ENCODE data around the gene DMRTB1.

DMRTB1 gene

GRCh38 chr1:53505891-53506290, 46.7 kb downstream of the DMRTB1 start:
- Histone ChIP-seq H3K9ac (ENCODE audit: low read length) (no peak overlapping the region), H3K36me3 (replicated peaks; ENCODE audit: low read depth, low read length) (no peaks in the 10 kb centered on the region), H3K4me2 (ENCODE audit: low read length) (no peak overlapping the region), H3K4me1 (ENCODE audit: low read length) (no peaks in the 10 kb centered on the region), H3K9me3 (ENCODE audit: insufficient read depth, low read length) (no peaks in the 10 kb centered on the region), H3K79me2 (ENCODE audit: low read length) (no peaks in the 10 kb centered on the region), H3K27me3 (ENCODE audit: low read depth, low read length) (no peaks in the 10 kb centered on the region), H2AFZ (ENCODE audit: low read depth, low read length) (no peak overlapping the region), H4K20me1 (ENCODE audit: insufficient read depth, low read length) (no peaks in the 10 kb centered on the region), H3K27ac (ENCODE audit: low read length) (no peak overlapping the region), H3K4me3 (ENCODE audit: low read length) (no peak overlapping the region)
- TF ChIP-seq, protein P1, sequence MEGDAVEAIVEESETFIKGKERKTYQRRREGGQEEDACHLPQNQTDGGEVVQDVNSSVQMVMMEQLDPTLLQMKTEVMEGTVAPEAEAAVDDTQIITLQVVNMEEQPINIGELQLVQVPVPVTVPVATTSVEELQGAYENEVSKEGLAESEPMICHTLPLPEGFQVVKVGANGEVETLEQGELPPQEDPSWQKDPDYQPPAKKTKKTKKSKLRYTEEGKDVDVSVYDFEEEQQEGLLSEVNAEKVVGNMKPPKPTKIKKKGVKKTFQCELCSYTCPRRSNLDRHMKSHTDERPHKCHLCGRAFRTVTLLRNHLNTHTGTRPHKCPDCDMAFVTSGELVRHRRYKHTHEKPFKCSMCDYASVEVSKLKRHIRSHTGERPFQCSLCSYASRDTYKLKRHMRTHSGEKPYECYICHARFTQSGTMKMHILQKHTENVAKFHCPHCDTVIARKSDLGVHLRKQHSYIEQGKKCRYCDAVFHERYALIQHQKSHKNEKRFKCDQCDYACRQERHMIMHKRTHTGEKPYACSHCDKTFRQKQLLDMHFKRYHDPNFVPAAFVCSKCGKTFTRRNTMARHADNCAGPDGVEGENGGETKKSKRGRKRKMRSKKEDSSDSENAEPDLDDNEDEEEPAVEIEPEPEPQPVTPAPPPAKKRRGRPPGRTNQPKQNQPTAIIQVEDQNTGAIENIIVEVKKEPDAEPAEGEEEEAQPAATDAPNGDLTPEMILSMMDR (IDR thresholded peaks at IDR 0.05; ENCODE audit: low read depth, low read length), result no peak
- TF ChIP-seq EZH2phosphoT487 (IDR thresholded peaks at IDR 0.05; ENCODE audit: low read depth), result no peak

GRCh38 chr1:53506355-53507050, 47.3 kb downstream of the DMRTB1 start:
- TF ChIP-seq, protein P1 (IDR thresholded peaks at IDR 0.05; ENCODE audit: low read depth, low read length), result no peak
- TF ChIP-seq EZH2phosphoT487 (IDR thresholded peaks at IDR 0.05; ENCODE audit: low read depth), result no peak
- H3K27ac ChIP-seq (ENCODE audit: low read length), result no peak overlapping the region
- no peak overlapping the region for H3K4me3 ChIP-seq (ENCODE audit: low read length)
- no peak overlapping the region for H3K9ac ChIP-seq (ENCODE audit: low read length)
- H2AFZ ChIP-seq (ENCODE audit: low read depth, low read length), result no peak overlapping the region
- H3K27me3 ChIP-seq (ENCODE audit: low read depth, low read length), result no peaks in the 10 kb centered on the region
- no peaks in the 10 kb centered on the region for H3K4me1 ChIP-seq (ENCODE audit: low read length)
- H3K9me3 ChIP-seq (ENCODE audit: insufficient read depth, low read length), result no peaks in the 10 kb centered on the region
- no peaks in the 10 kb centered on the region for H4K20me1 ChIP-seq (ENCODE audit: insufficient read depth, low read length)
- no peak overlapping the region for H3K4me2 ChIP-seq (ENCODE audit: low read length)
- no peaks in the 10 kb centered on the region for H3K79me2 ChIP-seq (ENCODE audit: low read length)
- no peaks in the 10 kb centered on the region for H3K36me3 ChIP-seq (replicated peaks; ENCODE audit: low read depth, low read length)

- Histone ChIP-seq H3K4me2 (ENCODE audit: low read length) (no peak overlapping the region), H3K27ac (ENCODE audit: low read length) (no peak overlapping the region), H3K4me3 (ENCODE audit: low read length) (no peak overlapping the region), H3K4me1 (ENCODE audit: low read length) (no peaks in the 10 kb centered on the region), H3K79me2 (ENCODE audit: low read length) (no peaks in the 10 kb centered on the region), H3K9ac (ENCODE audit: low read length) (no peak overlapping the region), H4K20me1 (ENCODE audit: insufficient read depth, low read length) (no peaks in the 10 kb centered on the region), H3K9me3 (ENCODE audit: insufficient read depth, low read length) (no peaks in the 10 kb centered on the region), H3K27me3 (ENCODE audit: low read depth, low read length) (no peaks in the 10 kb centered on the region), H2AFZ (ENCODE audit: low read depth, low read length) (no peak overlapping the region), H3K36me3 (replicated peaks; ENCODE audit: low read depth, low read length) (no peaks in the 10 kb centered on the region)
- TF ChIP-seq, protein P1 (IDR thresholded peaks at IDR 0.05; ENCODE audit: low read depth, low read length), result no peak
- no peak for TF ChIP-seq EZH2phosphoT487 (IDR thresholded peaks at IDR 0.05; ENCODE audit: low read depth)
These were observed 48.1 kb downstream of the DMRTB1 start for GRCh38 chr1:53507116-53507820.
